ENCODE measurements around the gene C1orf159.
"Not testable (repeated sequence)": the region's sequence is repeated elsewhere in the genome, so short reads cannot be mapped to it uniquely, and the experiment has no call there.

The C1orf159 gene

GRCh38 chr1:1148569-1148968 lies 32.7 kb upstream of the C1orf159 start:
- DNase-seq, result no peak

DNA sequence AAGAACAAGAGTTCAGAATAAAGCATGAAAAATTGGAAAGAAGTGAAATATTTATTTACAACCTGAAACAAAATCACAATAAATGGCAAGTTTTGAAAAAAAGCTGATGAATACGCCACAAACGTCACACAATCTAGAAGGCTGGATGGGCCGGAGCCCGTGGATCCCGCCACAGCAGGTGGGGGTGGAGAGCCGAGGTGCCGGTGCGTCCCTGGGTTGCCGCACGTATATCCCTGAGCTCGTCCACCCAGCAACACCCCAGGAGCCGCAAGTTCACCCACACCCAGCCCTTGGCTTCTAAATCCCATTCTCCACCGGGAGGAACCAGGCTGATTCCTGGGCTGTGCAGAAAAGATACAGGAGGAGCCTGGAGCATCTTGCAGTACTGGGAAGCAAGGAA lies 32.2 kb upstream of the C1orf159 start:
- no peak for DNase-seq

DNA sequence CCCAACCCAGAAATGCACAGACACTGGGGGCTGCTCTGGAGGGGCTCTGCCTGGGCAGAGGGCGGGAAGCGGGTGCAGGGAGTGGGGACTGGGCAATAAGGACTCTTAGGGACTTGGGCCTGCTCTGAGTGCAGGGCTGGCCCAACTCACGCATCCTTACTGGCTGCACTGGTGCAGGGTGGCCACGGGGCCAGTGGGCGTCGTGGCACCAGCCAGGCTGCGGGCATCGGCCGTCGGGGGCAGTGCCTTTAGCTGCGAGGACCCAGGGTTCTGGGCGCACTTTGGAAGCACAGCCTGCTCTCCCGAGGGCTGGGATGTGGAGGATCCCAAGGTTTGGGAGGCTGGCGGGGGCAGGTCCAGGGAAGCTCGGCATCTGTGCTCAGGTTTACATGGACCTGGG lies 30.7 kb upstream of the C1orf159 start:
- no peak for DNase-seq

GRCh38 chr1:1146026-1146425 lies 30.1 kb upstream of the C1orf159 start:
- DNase-seq, result no peak

DNA sequence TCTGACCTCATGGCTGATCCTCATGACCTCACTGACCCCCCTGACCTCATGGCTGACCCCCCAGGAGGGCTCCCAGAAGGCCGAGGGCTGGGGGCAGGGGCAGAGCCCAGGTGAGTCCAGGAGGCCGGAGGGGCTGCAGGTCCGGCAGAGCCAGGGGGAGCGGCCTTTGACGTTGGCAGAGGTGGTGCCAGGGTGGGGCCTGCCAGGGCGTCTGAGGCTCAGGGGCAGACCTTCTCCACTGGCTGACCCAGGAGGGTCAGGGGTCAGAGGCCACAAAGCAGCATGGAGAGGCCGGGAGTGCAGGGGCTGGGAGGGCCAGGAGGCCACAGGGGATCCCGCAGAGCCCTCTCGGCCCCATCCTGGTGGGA lies 29.6 kb upstream of the C1orf159 start:
- DNase-seq, result no peak

GRCh38 chr1:1144843-1145546 lies 29.1 kb upstream of the C1orf159 start:
- no peak for DNase-seq

- no peak for DNase-seq
Observed at GRCh38 chr1:1144122-1144842, 28.4 kb upstream of the C1orf159 start.

- DNase-seq, result no peak
Observed at GRCh38 chr1:1143636-1144035, 27.7 kb upstream of the C1orf159 start.

GRCh38 chr1:1142844-1143243 lies 27.0 kb upstream of the C1orf159 start:
- DNase-seq, result no peak

- not testable (repeated sequence) for DNase-seq
Observed at GRCh38 chr1:1142352-1142751, 26.5 kb upstream of the C1orf159 start.

GRCh38 chr1:1141911-1142250 lies 26.0 kb upstream of the C1orf159 start:
- DNase-seq, result no peak

- DNase-seq, result no peak
Observed at GRCh38 chr1:1141244-1141910, 25.5 kb upstream of the C1orf159 start.

DNA sequence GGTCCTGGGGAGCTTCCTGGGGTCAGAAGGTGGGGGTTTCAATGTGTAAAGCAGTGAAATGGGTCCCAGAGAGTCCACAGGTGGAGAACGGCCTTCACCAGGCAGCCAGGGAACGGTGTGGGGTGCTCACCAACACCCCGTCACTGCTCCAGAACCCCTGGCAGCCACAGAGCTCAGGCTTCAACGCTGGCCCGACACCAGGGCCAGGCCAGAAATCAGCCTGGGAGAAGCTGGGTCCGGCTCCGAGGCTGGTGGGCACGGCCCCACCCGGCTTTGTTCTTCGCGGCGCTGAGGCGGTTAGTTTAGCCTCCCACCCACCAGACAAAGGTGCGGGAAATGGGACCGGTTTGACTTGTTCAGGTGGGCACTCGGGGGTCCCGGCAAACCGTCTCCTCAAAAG lies 24.8 kb upstream of the C1orf159 start:
- DNase-seq, result no peak

- no peak for DNase-seq
Observed at GRCh38 chr1:1137256-1138045, 21.6 kb upstream of the C1orf159 start.

DNA sequence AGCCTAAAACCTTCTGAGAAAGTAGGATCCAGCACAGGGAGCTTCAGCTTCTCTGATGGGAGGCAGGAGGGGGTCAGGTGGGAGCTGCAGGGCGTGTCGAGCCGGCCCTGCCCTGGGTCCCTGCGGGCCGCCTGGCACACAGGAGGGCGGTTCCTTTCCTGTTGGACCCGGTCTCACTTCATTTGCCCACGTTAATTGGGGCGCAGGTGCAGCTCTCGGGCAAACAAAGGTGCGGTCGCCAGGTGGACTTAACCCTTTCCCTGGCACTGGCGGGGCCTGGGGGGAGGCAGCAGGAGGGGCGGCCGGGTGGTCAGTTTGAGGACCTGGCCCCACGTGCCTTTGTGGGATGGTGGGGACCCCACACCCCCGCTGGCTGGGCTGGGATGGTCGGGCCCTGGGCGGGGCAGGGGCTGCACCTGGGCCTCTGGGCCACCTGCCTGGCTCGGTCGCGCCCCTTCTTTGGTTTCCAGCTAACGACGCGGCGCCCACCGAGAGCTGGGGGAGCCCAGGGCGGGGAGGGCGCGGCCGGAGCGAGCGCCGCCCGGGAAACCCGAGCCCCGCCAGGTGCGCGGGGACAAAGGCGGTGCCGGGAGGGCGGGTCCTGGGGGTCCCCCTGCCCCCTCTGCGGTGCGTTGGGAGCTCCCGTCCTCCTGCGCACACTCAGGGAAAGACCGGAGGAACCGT lies 20.8 kb upstream of the C1orf159 start:
- no peak for DNase-seq

DNA sequence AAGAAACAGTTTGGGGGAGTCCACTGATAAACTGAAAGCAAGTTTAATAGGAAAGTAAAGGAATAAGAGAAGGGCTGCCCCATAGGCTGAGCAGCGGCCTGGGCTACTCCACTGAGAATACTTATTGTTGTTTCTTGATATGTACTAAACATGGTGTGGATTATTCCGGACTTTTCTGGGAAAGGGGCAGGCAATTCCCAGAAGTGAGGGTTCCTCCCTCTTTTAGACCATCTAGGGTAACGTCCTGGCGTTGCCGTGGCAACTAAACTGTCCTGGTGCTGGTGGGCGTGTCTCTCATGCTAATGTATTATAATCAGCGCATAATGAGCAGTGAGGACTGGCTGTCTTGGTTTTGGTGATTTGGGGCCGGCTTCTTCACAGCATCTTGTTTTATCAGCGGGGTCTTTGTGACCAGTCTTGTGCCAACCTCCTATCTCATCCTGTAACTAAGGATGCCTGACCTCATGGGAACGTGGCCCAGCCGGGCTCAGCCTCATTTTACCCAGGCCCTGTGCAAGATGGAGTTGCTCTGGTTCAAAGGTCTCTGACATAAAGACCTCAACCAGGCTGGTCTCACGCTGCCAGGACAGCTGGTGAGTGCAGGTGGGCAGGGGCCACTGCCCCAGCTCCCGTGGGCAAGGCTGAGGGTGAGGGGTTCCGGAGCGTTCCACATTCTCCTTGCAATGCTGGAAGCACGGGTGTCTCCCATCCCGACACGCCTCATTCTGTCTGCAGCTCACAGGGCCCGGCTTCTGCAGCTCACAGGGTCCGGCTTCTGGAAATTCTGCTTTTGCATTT lies 19.6 kb upstream of the C1orf159 start:
- no peak for DNase-seq

GRCh38 chr1:1134300-1134970 lies 18.5 kb upstream of the C1orf159 start:
- DNase-seq, result no peak

DNA sequence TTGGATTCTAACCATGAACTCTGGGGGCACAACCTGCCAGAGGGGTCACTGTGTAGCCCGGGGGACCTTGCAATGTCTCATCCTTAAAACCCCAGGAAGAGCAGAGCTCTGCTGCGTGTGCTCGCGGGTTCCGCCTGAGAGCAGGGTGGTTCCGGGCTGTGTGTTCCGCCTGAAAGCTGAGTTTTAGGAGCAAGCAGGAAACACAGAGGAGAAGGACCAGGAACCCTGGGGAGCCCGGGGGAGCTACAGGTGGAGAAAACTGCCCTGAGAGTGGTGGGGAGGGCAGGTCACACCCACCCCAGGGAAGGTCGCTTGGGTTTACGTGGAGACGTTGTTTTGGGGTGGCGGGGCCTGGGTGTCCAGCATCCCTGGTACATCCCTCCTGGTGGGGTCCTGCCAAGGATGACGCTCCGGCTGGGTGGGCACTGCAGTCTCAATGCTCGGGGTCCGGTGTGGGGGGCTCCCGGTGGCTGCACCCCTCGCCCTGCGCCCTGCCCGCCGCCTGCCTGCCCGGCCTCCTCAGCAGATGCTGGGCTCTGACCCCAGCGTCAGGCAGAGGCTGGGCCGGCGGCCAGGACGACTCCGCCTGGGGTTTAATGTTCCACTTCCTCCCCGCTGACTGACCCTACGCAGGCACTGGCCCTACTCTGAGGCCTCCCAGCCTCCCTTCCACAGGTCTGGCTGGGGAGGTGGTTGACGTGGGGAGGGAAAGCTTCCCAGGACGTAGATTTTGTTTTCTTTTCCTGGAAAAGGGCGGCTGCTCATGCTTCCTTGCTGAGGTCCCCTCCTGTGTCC lies 17.3 kb upstream of the C1orf159 start:
- DNase-seq, result no peak

GRCh38 chr1:1132042-1132950 lies 16.4 kb upstream of the C1orf159 start:
- no peak for DNase-seq
